K562 (cell line): Measurements from ENCODE around the gene HS3ST1. TPM values are rescaled to one million over a fixed set of nuclear protein-coding genes. Genes with fewer than 3 reads are reported as not detected.

ENCODE experiments used
- ATAC-seq: fragments of 200-7000 bp; cut with Tn5 transposase; 3 replicates; pipeline ENCODE4 v1.9.1; 2020; ENCODE audit warnings: moderate library complexity
- BruUV-seq: library from RNA; stranded (reverse); fragments of 400-500 nt; replicated peaks from 2 replicates; lab custom pipeline; 2021; lab: Mats Ljungman, UMichigan
- CTCF ChIA-PET: fragments of 300-600 bp; formaldehyde crosslinking; extraction: SDS; loops from one replicate; lab custom pipeline; 2021; ENCODE audit warnings: low intra/inter-chr PET ratio; lab: Yijun Ruan, JAX
- POLR2A ChIA-PET: fragments of 300-600, 350-650 bp; sonication (Branson Sonifier 250); formaldehyde crosslinking; extraction: SDS; loops from one replicate; lab custom pipeline; 2021; ENCODE audit warnings: antibody characterized with exemption, inconsistent platforms; lab: Yijun Ruan, JAX
- DNase-seq, 4 experiments: peaks; one replicate each; pipeline versions ENCODE4 v3.0.0 to v3.0.0-alpha.2; 2011 to 2018; ENCODE audit warnings: low spot score in 3 of 4, mixed read lengths in 3 of 4; ENCODE audit errors: extremely low read depth in 1 of 4
- FAIRE-seq: peaks from 2 replicates; lab custom pipeline; 2011; peaks lifted over from hg19 to GRCh38; lab: Jason Lieb, UNC
- H2AFZ ChIP-seq: 2 replicates; pipeline ENCODE4 v1.6.0; 2011; ENCODE audit warnings: low read depth, low read length, control low read depth, inconsistent platforms
- H3K27ac ChIP-seq: fragments of 200-600 bp; 3 replicates; pipeline ENCODE4 v1.8.0; 2011; ENCODE audit warnings: low read depth, mild to moderate bottlenecking, control low read depth, inconsistent platforms, low read length, moderate library complexity, mixed read lengths; ENCODE audit errors: extremely low read depth
- H3K27me3 ChIP-seq, 2 experiments: fragments of 300-600 bp in 1 of 2; 2 replicates in 1 of 2; 3 replicates in 1 of 2; pipeline versions ENCODE4 v1.6.0 to v1.8.0; 2011; ENCODE audit warnings: inconsistent platforms in 2 of 2, low read length in 2 of 2, mild to moderate bottlenecking in 1 of 2, mixed read lengths in 1 of 2, moderate library complexity in 1 of 2; ENCODE audit not compliant: control insufficient read depth in 2 of 2, insufficient read depth in 2 of 2
- H3K36me3 ChIP-seq: fragments of 300-600 bp; 3 replicates; pipeline ENCODE4 v1.8.0; 2011; ENCODE audit warnings: mild to moderate bottlenecking, low read length, inconsistent platforms; ENCODE audit not compliant: control insufficient read depth, insufficient read depth
- H3K4me1 ChIP-seq, 2 experiments: fragments of 200-600 bp in 1 of 2; replicated peaks in 1 of 2; 2 replicates in 1 of 2; 3 replicates in 1 of 2; pipeline versions ENCODE4 v1.5.1 to v1.8.0; 2011; ENCODE audit warnings: inconsistent platforms in 2 of 2, low read length in 2 of 2, mild to moderate bottlenecking in 1 of 2, mixed read lengths in 1 of 2, moderate library complexity in 1 of 2; ENCODE audit not compliant: control insufficient read depth in 2 of 2, insufficient read depth in 2 of 2
- H3K4me2 ChIP-seq: 2 replicates; pipeline ENCODE4 v1.6.1; 2011; ENCODE audit warnings: low read length, control low read depth, inconsistent platforms, mixed read lengths; ENCODE audit not compliant: insufficient read depth
- H3K4me3 ChIP-seq: fragments of 200-600 bp; sonication (generic), shearing (Covaris generic); 2 replicates; pipeline ENCODE4 v1.5.1; 2016; ENCODE audit warnings: control low read depth, inconsistent platforms
- H3K79me2 ChIP-seq: fragments of 200-600 bp; 3 replicates; pipeline ENCODE4 v1.8.0; 2011; ENCODE audit warnings: low read length, inconsistent platforms; ENCODE audit not compliant: control insufficient read depth, insufficient read depth
- H3K9ac ChIP-seq, 2 experiments: 2 replicates each; pipeline versions ENCODE4 v1.6.0 to v1.6.1; 2011; ENCODE audit warnings: low read depth in 2 of 2, low read length in 2 of 2, control low read depth in 1 of 2, inconsistent platforms in 1 of 2, mild to moderate bottlenecking in 1 of 2, mixed read lengths in 1 of 2; ENCODE audit not compliant: insufficient read depth in 1 of 2
- H3K9me1 ChIP-seq: one replicate; pipeline ENCODE4 v1.6.0; 2011; ENCODE audit warnings: inconsistent platforms, mild to moderate bottlenecking, low read length, moderate library complexity; ENCODE audit not compliant: control insufficient read depth, insufficient read depth
- H3K9me3 ChIP-seq: replicated peaks from 2 replicates; pipeline ENCODE4 v1.5.1; 2011; ENCODE audit warnings: low read depth, low read length, inconsistent platforms; ENCODE audit not compliant: control insufficient read depth, insufficient read depth
- H4K20me1 ChIP-seq: replicated peaks from 2 replicates; pipeline ENCODE4 v1.6.1; 2011; ENCODE audit warnings: low read length, inconsistent platforms, mixed read lengths; ENCODE audit not compliant: control insufficient read depth, insufficient read depth
- GATAD2B ChIP-seq: fragments of 450-650 bp; IDR thresholded peaks from 2 replicates; pipeline ENCODE4 v1.6.1; 2017; ENCODE audit warnings: mild to moderate bottlenecking, borderline replicate concordance
- SIN3A ChIP-seq, 2 experiments: fragments of 150-350 bp in 1 of 2; IDR thresholded peaks; 2 replicates each; pipeline ENCODE4 v1.6.1; 2011 to 2016; ENCODE audit warnings: borderline replicate concordance in 2 of 2, low read depth in 2 of 2, low read length in 2 of 2, mild to moderate bottlenecking in 2 of 2, moderate library complexity in 2 of 2; ENCODE audit not compliant: control insufficient read depth in 1 of 2
- SNRNP70 ChIP-seq: fragments of 200-400 bp; formaldehyde crosslinking; optimal IDR thresholded peaks from 2 replicates; pipeline ENCODE3; 2017; ENCODE audit warnings: low read depth, low read length
- TAL1 ChIP-seq: fragments of 450-650 bp; IDR thresholded peaks from 2 replicates; pipeline ENCODE4 v1.6.1; 2016; ENCODE audit warnings: mild to moderate bottlenecking
- TARDBP ChIP-seq: fragments of 450-650 bp; IDR thresholded peaks from 2 replicates; pipeline ENCODE4 v1.6.1; 2016
- WGBS: fragments of 100-300 bp; shearing (Covaris generic); methylation state at CpG from one replicate; pipeline ENCODE4 v1.1.6; 2016; ENCODE audit warnings: low coverage, mixed read lengths; ENCODE audit not compliant: insufficient coverage; ENCODE audit errors: missing lambda C conversion rate; 5-methylcytosine and 5-hydroxymethylcytosine counted together
- in situ Hi-C: fragments of 300-500 bp; cut with MboI; formaldehyde crosslinking; loops from 4 replicates; pipeline ENCODE4 v1.15.0; 2018; ENCODE audit warnings: inconsistent platforms, mixed read lengths
- intact Hi-C: fragments of 100-400 bp; cut with micrococcal nuclease; formaldehyde crosslinking; loops from 2 replicates; pipeline ENCODE4 v1.14.2; 2022
- polyA plus RNA-seq, 8 experiments: library from polyadenylated mRNA; depleted of rRNA in 4 of 8; stranded (reverse) in 5 of 8; unstranded in 3 of 8; fragments of >200 nt; fragmentation: Nextera tagmentation in 2 of 8; fragmentation: Illumina TruSeq in 1 of 8; extraction: Ambion mirVana in 2 of 8; extraction: Trizol in 1 of 8; gene quantifications; 2 replicates each; pipeline versions ENCODE4 v1.2.1 to v1.2.3, GENCODE V29; 2011 to 2014; ENCODE audit warnings: inconsistent platforms in 1 of 8, missing spikeins in 1 of 8
- total RNA-seq, 7 experiments: library from RNA; depleted of rRNA in 6 of 7; stranded (reverse); fragments of >200 nt in 6 of 7; fragmentation: Illumina TruSeq in 2 of 7; extraction: Trizol in 2 of 7; gene quantifications; 2 replicates each; pipeline versions ENCODE4 v1.2.1 to v1.2.3, GENCODE V29; 2011 to 2021; ENCODE audit warnings: low replicate concordance in 1 of 7
- TF ChIP-seq, protein P1 (sequence below): fragments of 450-650 bp; IDR thresholded peaks from 2 replicates; pipeline ENCODE4 v1.6.1; 2016; ENCODE audit warnings: missing biosample characterization, missing genetic modification characterization
- TF ChIP-seq, protein P2 (sequence below): sonication (generic); formaldehyde crosslinking; IDR thresholded peaks from 2 replicates; pipeline ENCODE4 v1.9.0; 2022; ENCODE audit warnings: mild to moderate bottlenecking, missing genetic modification reagents

The HS3ST1 gene
- total and polyA plus RNA-seq, 9 of the 15 experiments (the other 6 are each of a cell fraction or from before 2014, with no cell fraction given) = 0.02 TPM; not detected in 8

GRCh38 chr4:11354531-11354930, 74.2 kb downstream of the HS3ST1 start:
- H3K27me3 ChIP-seq = no peaks in the 10 kb centered on the region
- no peaks in the 10 kb centered on the region for H3K36me3 ChIP-seq
- ChIA-PET CTCF (no interaction called here), POLR2A (no interaction called here)
- H3K27ac ChIP-seq = no peak overlapping the region
- H3K9ac ChIP-seq = no peak overlapping the region
- H3K4me1 ChIP-seq = no peaks in the 10 kb centered on the region
- DNase-seq (no peak), ATAC-seq (no peak), FAIRE-seq (no peak)
- H3K9me1 ChIP-seq = no peaks in the 10 kb centered on the region
- TF ChIP-seq GATAD2B = no peak
- TF ChIP-seq SNRNP70 = no peak
- TF ChIP-seq, protein P1, sequence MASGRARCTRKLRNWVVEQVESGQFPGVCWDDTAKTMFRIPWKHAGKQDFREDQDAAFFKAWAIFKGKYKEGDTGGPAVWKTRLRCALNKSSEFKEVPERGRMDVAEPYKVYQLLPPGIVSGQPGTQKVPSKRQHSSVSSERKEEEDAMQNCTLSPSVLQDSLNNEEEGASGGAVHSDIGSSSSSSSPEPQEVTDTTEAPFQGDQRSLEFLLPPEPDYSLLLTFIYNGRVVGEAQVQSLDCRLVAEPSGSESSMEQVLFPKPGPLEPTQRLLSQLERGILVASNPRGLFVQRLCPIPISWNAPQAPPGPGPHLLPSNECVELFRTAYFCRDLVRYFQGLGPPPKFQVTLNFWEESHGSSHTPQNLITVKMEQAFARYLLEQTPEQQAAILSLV = no peak
- no peak for TF ChIP-seq SIN3A (IDR thresholded peaks at IDR 0.05; ENCODE audit: borderline replicate concordance in 2 of 2, control insufficient read depth in 1 of 2, low read depth in 2 of 2, low read length in 2 of 2)
- no peak for TF ChIP-seq TARDBP
- TF ChIP-seq, protein P2, sequence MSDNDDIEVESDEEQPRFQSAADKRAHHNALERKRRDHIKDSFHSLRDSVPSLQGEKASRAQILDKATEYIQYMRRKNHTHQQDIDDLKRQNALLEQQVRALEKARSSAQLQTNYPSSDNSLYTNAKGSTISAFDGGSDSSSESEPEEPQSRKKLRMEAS = no peak
- TF ChIP-seq TAL1 = no peak
- no peak overlapping the region for H2AFZ ChIP-seq
- BruUV-seq = no TSS peak
- H3K4me2 ChIP-seq = no peak overlapping the region
- no peak overlapping the region for H3K4me3 ChIP-seq
- no peaks in the 10 kb centered on the region for H3K9me3 ChIP-seq
- intact Hi-C loops (no loop called here), in situ Hi-C loops (no loop called here)
- 0% methylated on average over 5 of the region's 5 CpGs for WGBS
- H4K20me1 ChIP-seq = no peaks in the 10 kb centered on the region
- no peaks in the 10 kb centered on the region for H3K79me2 ChIP-seq
